Endothelial cell of umbilical vein (primary cell): ENCODE data around the gene RHOV. TPM values are rescaled to one million over a fixed set of nuclear protein-coding genes. Genes with fewer than 3 reads are reported as not detected.
"Not testable (repeated sequence)": the region's sequence is repeated elsewhere in the genome, so short reads cannot be mapped to it uniquely, and the experiment has no call there.

ENCODE experiments used
- BruUV-seq: library from RNA; stranded (reverse); fragments of 400-500 nt; replicated peaks from 2 replicates; lab custom pipeline; 2021; lab: Mats Ljungman, UMichigan
- CTCF ChIA-PET: fragments of 300-600, 350-600 bp; sonication (Branson Sonifier 250); formaldehyde crosslinking; loops from one replicate; lab custom pipeline; 2021; ENCODE audit warnings: antibody characterized with exemption, inconsistent platforms; lab: Charles Lee
- POLR2A ChIA-PET: fragments of 300-600, 350-600 bp; sonication (Branson Sonifier 250); formaldehyde crosslinking; loops from one replicate; lab custom pipeline; 2021; ENCODE audit warnings: antibody characterized with exemption, inconsistent platforms; lab: Charles Lee
- DNase-seq: peaks from one replicate; pipeline ENCODE4 v3.0.0-alpha.2; 2011; ENCODE audit warnings: low read depth, low spot score
- FAIRE-seq: peaks from 2 replicates; lab custom pipeline; 2011; peaks lifted over from hg19 to GRCh38; lab: Jason Lieb, UNC
- H2AFZ ChIP-seq: 2 replicates; pipeline ENCODE4 v1.6.0; 2012; ENCODE audit warnings: low read depth, low read length, control low read depth, inconsistent platforms
- H3K27ac ChIP-seq: 2 replicates; pipeline ENCODE4 v1.5.1; 2011; ENCODE audit warnings: low read depth, mild to moderate bottlenecking, control low read depth, low read length, moderate library complexity; ENCODE audit not compliant: insufficient read depth
- H3K27me3 ChIP-seq, 2 experiments: 2 replicates each; pipeline versions ENCODE4 v1.6.0 to v1.6.1; 2011; ENCODE audit warnings: low read length in 2 of 2, mixed read lengths in 1 of 2; ENCODE audit not compliant: control insufficient read depth in 2 of 2, insufficient read depth in 2 of 2
- H3K36me3 ChIP-seq, 2 experiments: 2 replicates in 1 of 2; 3 replicates in 1 of 2; pipeline ENCODE4 v1.5.1; 2011; ENCODE audit warnings: low read length in 2 of 2, mild to moderate bottlenecking in 1 of 2, moderate library complexity in 1 of 2; ENCODE audit not compliant: control insufficient read depth in 2 of 2, insufficient read depth in 2 of 2; ENCODE audit errors: extremely low read depth in 1 of 2
- H3K4me1 ChIP-seq: 3 replicates; pipeline ENCODE4 v1.5.1; 2011; ENCODE audit warnings: mild to moderate bottlenecking, low read length; ENCODE audit not compliant: control insufficient read depth, insufficient read depth; ENCODE audit errors: extremely low read depth
- H3K4me2 ChIP-seq: 2 replicates; pipeline ENCODE4 v1.6.1; 2011; ENCODE audit warnings: low read length, control low read depth, mixed read lengths; ENCODE audit not compliant: insufficient read depth
- H3K4me3 ChIP-seq, 3 experiments: fragments of 200-600 bp in 1 of 3; sonication (generic), shearing (Covaris generic) in 1 of 3; replicated peaks in 1 of 3; 2 replicates each; pipeline ENCODE4 v1.5.1; 2011 to 2016; ENCODE audit warnings: control low read depth in 3 of 3, low read length in 3 of 3, mild to moderate bottlenecking in 2 of 3, inconsistent platforms in 1 of 3, low read depth in 1 of 3, moderate library complexity in 1 of 3; ENCODE audit not compliant: insufficient read depth in 1 of 3
- H3K79me2 ChIP-seq: 2 replicates; pipeline ENCODE4 v1.6.0; 2012; ENCODE audit warnings: low read length, inconsistent platforms; ENCODE audit not compliant: control insufficient read depth, insufficient read depth
- H3K9ac ChIP-seq: replicated peaks from 2 replicates; pipeline ENCODE3; 2011; ENCODE audit warnings: low read length, control low read depth; ENCODE audit not compliant: insufficient read depth; ENCODE audit errors: extremely low read depth
- H3K9me1 ChIP-seq: replicated peaks from 3 replicates; pipeline ENCODE4 v1.6.0; 2011; ENCODE audit warnings: mild to moderate bottlenecking, low read length; ENCODE audit not compliant: control insufficient read depth, insufficient read depth; ENCODE audit errors: extremely low read depth
- H3K9me3 ChIP-seq: replicated peaks from 2 replicates; pipeline ENCODE4 v1.5.1; 2012; ENCODE audit warnings: low read length, inconsistent platforms; ENCODE audit not compliant: control insufficient read depth, insufficient read depth
- H4K20me1 ChIP-seq: replicated peaks from 2 replicates; pipeline ENCODE3; 2011; ENCODE audit warnings: mild to moderate bottlenecking, low read length; ENCODE audit not compliant: control insufficient read depth, insufficient read depth; ENCODE audit errors: extremely low read depth
- EZH2 ChIP-seq: IDR thresholded peaks from 2 replicates; pipeline ENCODE4 v1.6.1; 2012; ENCODE audit warnings: borderline replicate concordance, low read depth, mild to moderate bottlenecking, moderate library complexity, low read length, inconsistent platforms; ENCODE audit not compliant: severe bottlenecking
- FOS ChIP-seq: IDR thresholded peaks from 2 replicates; pipeline ENCODE4 v1.6.1; 2011; ENCODE audit warnings: mild to moderate bottlenecking, low read length, moderate library complexity, borderline replicate concordance; ENCODE audit not compliant: insufficient read depth
- GATA2 ChIP-seq: IDR thresholded peaks from 2 replicates; pipeline ENCODE4 v1.7.0; 2011; ENCODE audit warnings: low read depth, mild to moderate bottlenecking, moderate library complexity, mixed read lengths, low read length; ENCODE audit not compliant: insufficient read length, insufficient read depth
- JUN ChIP-seq: IDR thresholded peaks from 2 replicates; pipeline ENCODE4 v1.6.1; 2011; ENCODE audit warnings: borderline replicate concordance, low read depth; ENCODE audit not compliant: insufficient read length, insufficient read depth
- MAX ChIP-seq: IDR thresholded peaks from 2 replicates; pipeline ENCODE4 v1.6.1; 2011; ENCODE audit not compliant: insufficient read depth, insufficient read length
- MYC ChIP-seq: IDR thresholded peaks from one replicate; pipeline ENCODE4 v1.6.1; 2011; ENCODE audit warnings: mild to moderate bottlenecking, low read depth, low read length
- POLR2A ChIP-seq: IDR thresholded peaks from 2 replicates; pipeline ENCODE4 v1.6.1; 2012; ENCODE audit warnings: low read depth, mild to moderate bottlenecking, control low read depth, low read length
- POLR2AphosphoS5 ChIP-seq: IDR thresholded peaks from 2 replicates; pipeline ENCODE4 v1.6.1; 2012; ENCODE audit warnings: low read depth, mild to moderate bottlenecking, control low read depth, low read length, moderate library complexity; ENCODE audit not compliant: insufficient read depth
- dilution Hi-C: fragments of 300-500 bp; cut with MboI; formaldehyde crosslinking; loops from one replicate; pipeline ENCODE4 v1.15.0; 2019; ENCODE audit warnings: low sequenced_read_pairs; ENCODE audit not compliant: extremely low pct_ligation_motif_present
- intact Hi-C: fragments of 100-400 bp; cut with micrococcal nuclease; formaldehyde crosslinking; loops from one replicate; pipeline ENCODE4 v1.10.0; 2022
- polyA plus RNA-seq, 4 experiments: library from polyadenylated mRNA; depleted of rRNA in 3 of 4; stranded (reverse) in 3 of 4; unstranded in 1 of 4; fragments of >200 nt; gene quantifications; 2 replicates each; pipeline versions ENCODE4 v1.2.1 to v1.2.3, GENCODE V29; 2011 to 2012; ENCODE audit warnings: missing spikeins in 1 of 4
- total RNA-seq: library from RNA; stranded (reverse); gene quantifications from 2 replicates; pipeline ENCODE4 v1.2.3, GENCODE V29; 2021
- TF ChIP-seq, protein P1 (sequence below), 2 donors: IDR thresholded peaks; 1 replicate in 1 of 2; 2 replicates in 1 of 2; pipeline ENCODE4 v1.5.1; 2011; ENCODE audit warnings: low read length in 2 of 2, mild to moderate bottlenecking in 2 of 2, moderate library complexity in 2 of 2, control low read depth in 1 of 2, inconsistent platforms in 1 of 2, low read depth in 1 of 2; ENCODE audit not compliant: insufficient read depth in 1 of 2; ENCODE audit errors: extremely low read depth in 1 of 2

Gene RHOV
- total and polyA plus RNA-seq, 2 donors (not counting 3 experiments of a cell fraction or from before 2014, with no cell fraction given), result 0.15 to 0.20 TPM

GRCh38 chr15:40863660-40864270 lies 10.3 kb downstream of the RHOV start:
- H3K4me1 ChIP-seq, result no peaks in the 10 kb centered on the region
- intact Hi-C loops, result no loop called here
- H4K20me1 ChIP-seq, result no peaks in the 10 kb centered on the region
- FAIRE-seq (no peak), DNase-seq (no peak)
- ChIA-PET CTCF (interaction anchor here (1.4 to 1.6 kb wide), 2 partner anchors 10 to 35 kb away, joined by 4 to 5 read pairs; partner anchors contain the start of gene PPP1R14D), POLR2A (no interaction called here)
- no peaks in the 10 kb centered on the region for H3K9me1 ChIP-seq
- TF ChIP-seq, protein P1, sequence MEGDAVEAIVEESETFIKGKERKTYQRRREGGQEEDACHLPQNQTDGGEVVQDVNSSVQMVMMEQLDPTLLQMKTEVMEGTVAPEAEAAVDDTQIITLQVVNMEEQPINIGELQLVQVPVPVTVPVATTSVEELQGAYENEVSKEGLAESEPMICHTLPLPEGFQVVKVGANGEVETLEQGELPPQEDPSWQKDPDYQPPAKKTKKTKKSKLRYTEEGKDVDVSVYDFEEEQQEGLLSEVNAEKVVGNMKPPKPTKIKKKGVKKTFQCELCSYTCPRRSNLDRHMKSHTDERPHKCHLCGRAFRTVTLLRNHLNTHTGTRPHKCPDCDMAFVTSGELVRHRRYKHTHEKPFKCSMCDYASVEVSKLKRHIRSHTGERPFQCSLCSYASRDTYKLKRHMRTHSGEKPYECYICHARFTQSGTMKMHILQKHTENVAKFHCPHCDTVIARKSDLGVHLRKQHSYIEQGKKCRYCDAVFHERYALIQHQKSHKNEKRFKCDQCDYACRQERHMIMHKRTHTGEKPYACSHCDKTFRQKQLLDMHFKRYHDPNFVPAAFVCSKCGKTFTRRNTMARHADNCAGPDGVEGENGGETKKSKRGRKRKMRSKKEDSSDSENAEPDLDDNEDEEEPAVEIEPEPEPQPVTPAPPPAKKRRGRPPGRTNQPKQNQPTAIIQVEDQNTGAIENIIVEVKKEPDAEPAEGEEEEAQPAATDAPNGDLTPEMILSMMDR (IDR thresholded peaks at IDR 0.05; ENCODE audit: extremely low read depth in 1 of 2, insufficient read depth in 1 of 2, low read depth in 1 of 2, low read length in 2 of 2), result no peak
- no peak for TF ChIP-seq MAX
- TF ChIP-seq POLR2A, result no peak
- no peak for TF ChIP-seq GATA2
- no peak for TF ChIP-seq EZH2
- TF ChIP-seq MYC, result no peak
- no peak for TF ChIP-seq JUN
- TF ChIP-seq POLR2AphosphoS5, result no peak
- no peak for TF ChIP-seq FOS
- no peak overlapping the region for H3K9ac ChIP-seq
- H3K4me3 ChIP-seq, result no peak overlapping the region
- BruUV-seq, result no TSS peak
- no peak overlapping the region for H3K27ac ChIP-seq
- no peaks in the 10 kb centered on the region for H3K79me2 ChIP-seq
- no peak overlapping the region for H2AFZ ChIP-seq
- no peak overlapping the region for H3K4me2 ChIP-seq
- dilution Hi-C loops, result no loop called here
- no peaks in the 10 kb centered on the region for H3K9me3 ChIP-seq
- H3K36me3 ChIP-seq, result no peaks in the 10 kb centered on the region
- no peaks in the 10 kb centered on the region for H3K27me3 ChIP-seq

DNA sequence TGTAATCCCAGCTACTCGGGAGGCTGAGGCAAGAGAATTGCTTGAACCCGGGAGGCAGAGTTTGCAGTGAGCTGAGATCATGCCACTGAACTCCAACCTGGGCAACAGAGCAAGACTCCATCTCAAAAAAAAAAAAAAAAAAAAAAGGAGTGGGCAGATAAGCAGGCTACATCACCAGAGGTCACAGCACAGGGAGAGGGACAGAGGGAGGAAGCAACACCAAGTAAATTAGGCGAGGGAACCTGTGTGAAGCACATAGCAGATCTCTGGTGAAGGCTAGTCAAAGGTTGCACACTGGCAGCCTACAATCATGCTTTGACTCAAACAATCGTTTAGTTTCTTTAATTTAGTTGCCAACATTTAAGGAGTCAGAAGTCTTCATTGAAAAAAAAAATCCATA lies 12.9 kb downstream of the RHOV start:
- H3K9me3 ChIP-seq, POLR2A ChIA-PET, H3K4me1 ChIP-seq, H3K9ac ChIP-seq, FAIRE-seq, H3K27ac ChIP-seq, H3K4me3 ChIP-seq, H4K20me1 ChIP-seq, H3K36me3 ChIP-seq, intact Hi-C loops, H2AFZ ChIP-seq, H3K27me3 ChIP-seq, DNase-seq, H3K79me2 ChIP-seq, BruUV-seq, H3K9me1 ChIP-seq, H3K4me2 ChIP-seq, dilution Hi-C loops: not testable (repeated sequence)
- CTCF ChIA-PET, result interaction anchor here (0.7 to 7.3 kb wide), 4 partner anchors 11 to 114 kb away, joined by 3 to 146 read pairs (median 8); partner anchors contain the start of genes RHOV and VPS18
